Fibroblast of the aortic adventitia (primary cell): ENCODE results near the gene ATP6V0E1. TPM values are rescaled to one million over a fixed set of nuclear protein-coding genes. Genes with fewer than 3 reads are reported as not detected.
A peak's percentile ranks its signal among the peaks of the same experiment; 100 is the strongest.

Source experiments
- DNase-seq: peaks from one replicate; pipeline ENCODE4 v3.0.0-alpha.2; 2010; ENCODE audit warnings: low read depth
- H3K4me3 ChIP-seq: 2 replicates; pipeline ENCODE4 v1.5.1; 2011; ENCODE audit warnings: low read depth, mild to moderate bottlenecking, control low read depth, low read length, moderate library complexity
- CTCF ChIP-seq: IDR thresholded peaks from 2 replicates; pipeline ENCODE4 v1.5.1; 2011; ENCODE audit warnings: mild to moderate bottlenecking, low read length, control low read depth, inconsistent platforms; ENCODE audit not compliant: insufficient read depth
- total RNA-seq: library from RNA; depleted of rRNA; stranded (reverse); fragments of >200 nt; gene quantifications from 2 replicates; pipeline ENCODE4 v1.2.3, GENCODE V29; 2012; ENCODE audit warnings: low replicate concordance

ATP6V0E1 gene
- total RNA-seq, 1 donor: 229 TPM

DNA sequence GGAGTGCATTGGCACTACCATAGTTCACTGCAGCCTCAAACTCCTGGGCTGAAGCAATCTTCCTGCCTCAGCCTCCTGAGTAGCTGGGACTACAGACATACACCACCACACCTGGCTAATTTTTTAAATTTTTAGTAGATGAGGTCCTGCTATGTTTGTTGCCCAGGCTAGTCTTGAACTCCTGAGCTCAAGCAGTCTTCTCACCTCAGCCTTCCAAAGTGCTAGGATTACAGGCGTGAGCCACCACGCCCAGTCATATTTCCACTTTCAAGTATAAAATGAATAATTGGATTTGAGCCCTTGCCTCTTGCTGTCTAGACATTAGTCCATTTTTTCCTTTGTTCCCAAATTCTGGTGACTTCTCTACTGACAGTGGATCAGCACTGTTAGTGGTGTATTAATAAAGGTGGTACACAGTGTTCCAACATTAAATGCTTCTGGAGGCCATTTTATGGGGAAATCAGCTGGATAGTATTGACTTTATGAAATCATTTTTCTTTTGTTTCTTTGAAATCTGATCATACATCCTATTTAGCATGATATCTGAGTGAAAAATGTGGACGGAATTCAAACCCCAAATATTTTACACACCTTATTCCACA, 15.9 kb downstream of the ATP6V0E1 start:
- no peak for DNase-seq
- H3K4me3 ChIP-seq: no peak overlapping the region
- TF ChIP-seq CTCF: no peak

DNA sequence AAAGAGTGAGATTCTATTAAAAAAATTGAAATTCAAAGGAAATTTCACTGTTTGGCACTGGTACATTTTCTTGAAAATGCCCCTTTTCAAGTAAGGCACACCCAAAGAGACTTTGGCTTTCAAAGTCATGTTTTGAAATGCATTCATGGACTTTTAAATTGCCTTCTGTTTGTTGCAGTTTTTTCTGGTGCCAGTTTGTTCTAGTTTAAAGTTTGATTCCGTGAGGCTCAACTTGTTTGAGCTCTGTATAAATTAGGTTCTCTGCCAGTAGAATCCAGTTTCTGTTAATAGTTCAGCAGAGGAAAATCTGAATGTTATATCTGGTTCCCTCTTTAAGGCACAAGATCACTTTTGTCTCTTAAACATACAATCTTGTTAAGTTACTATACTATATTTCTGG, 16.4 kb downstream of the ATP6V0E1 start:
- TF ChIP-seq CTCF: no peak
- no peak for DNase-seq
- H3K4me3 ChIP-seq: no peak overlapping the region

DNA sequence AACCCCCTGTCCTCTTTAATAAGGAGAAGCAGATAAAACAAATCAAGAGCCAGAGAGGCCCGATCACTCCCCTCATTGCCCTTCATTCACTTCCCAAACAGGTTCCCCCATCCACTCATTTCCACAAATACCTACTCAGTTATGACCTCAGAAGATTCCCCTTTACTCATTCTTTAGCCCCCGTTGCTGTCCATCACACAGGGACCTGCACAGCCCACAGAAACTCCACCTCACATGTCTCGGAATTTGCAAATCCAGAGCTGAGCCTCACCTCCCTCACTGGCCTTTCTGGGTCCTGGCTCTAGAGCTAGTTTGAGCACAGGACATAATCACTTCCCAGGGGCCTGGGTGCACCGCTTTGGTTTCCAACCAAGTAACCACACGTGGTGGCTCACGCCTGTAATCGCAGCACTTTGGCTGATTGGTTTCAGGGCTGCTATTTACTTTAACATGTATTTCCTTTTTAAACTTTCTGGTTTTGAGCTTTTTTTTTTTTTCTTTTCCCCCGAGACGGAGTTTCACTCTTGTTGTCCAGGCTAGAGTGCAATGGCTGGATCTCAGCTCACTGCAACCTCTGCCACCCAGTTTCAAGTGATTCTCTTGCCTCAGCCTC, 17.8 kb downstream of the ATP6V0E1 start:
- H3K4me3 ChIP-seq: no peak overlapping the region
- no peak for DNase-seq
- no peak for TF ChIP-seq CTCF

GRCh38 chr5:173003360-173003759, 19.8 kb downstream of the ATP6V0E1 start:
- no peak for TF ChIP-seq CTCF
- no peak for DNase-seq
- no peak overlapping the region for H3K4me3 ChIP-seq

DNA sequence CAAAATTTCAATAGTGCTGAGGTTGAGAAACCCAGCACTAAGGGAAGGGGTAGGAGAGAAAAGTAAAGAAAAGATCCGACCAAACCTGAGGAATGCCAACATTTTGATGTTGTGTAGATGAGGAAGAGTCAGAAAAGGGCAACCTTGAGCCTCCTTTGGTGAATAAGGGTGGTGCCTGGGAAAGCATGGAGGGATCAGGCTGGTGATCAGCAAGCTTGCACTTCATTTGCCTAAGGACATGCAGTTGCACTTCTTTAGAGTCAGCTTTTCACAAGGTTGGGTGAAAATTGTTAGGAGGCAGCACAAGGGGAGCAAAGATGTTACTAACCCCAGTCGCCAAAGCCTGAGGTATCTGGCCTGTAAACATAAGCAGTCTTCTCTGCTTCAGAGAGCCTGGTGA, 20.4 kb downstream of the ATP6V0E1 start:
- no peak overlapping the region for H3K4me3 ChIP-seq
- DNase-seq: no peak
- TF ChIP-seq CTCF: no peak

GRCh38 chr5:173004447-173004846, 20.9 kb downstream of the ATP6V0E1 start:
- TF ChIP-seq CTCF: no peak
- H3K4me3 ChIP-seq: no peak overlapping the region
- no peak for DNase-seq

DNA sequence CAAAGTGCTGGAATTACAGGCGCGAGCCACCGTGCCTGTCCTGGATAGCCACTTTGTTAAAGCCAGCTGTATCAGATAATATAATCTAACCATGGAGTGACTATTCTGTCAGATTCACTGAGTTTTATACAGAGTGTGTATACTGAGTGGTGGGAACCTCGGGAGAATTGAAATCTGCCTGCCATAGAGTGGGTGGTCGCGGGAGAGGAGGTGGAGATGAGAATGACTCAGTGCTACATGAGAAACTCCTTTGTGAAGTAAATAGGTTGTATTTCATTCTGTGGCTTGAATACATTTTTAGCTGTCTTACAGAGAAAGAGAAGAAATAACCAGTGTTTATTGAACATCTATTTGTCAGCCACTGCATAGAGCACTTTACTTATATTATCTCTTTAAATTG, 26.4 kb downstream of the ATP6V0E1 start:
- peak; percentile 15 for DNase-seq
- TF ChIP-seq CTCF: no peak

More for the DNA sequence above, 26.4 kb downstream of the ATP6V0E1 start:
- H3K4me3 ChIP-seq: no peak overlapping the region
